Measurements from ENCODE around the gene SOCS1.

SOCS1 gene

DNA sequence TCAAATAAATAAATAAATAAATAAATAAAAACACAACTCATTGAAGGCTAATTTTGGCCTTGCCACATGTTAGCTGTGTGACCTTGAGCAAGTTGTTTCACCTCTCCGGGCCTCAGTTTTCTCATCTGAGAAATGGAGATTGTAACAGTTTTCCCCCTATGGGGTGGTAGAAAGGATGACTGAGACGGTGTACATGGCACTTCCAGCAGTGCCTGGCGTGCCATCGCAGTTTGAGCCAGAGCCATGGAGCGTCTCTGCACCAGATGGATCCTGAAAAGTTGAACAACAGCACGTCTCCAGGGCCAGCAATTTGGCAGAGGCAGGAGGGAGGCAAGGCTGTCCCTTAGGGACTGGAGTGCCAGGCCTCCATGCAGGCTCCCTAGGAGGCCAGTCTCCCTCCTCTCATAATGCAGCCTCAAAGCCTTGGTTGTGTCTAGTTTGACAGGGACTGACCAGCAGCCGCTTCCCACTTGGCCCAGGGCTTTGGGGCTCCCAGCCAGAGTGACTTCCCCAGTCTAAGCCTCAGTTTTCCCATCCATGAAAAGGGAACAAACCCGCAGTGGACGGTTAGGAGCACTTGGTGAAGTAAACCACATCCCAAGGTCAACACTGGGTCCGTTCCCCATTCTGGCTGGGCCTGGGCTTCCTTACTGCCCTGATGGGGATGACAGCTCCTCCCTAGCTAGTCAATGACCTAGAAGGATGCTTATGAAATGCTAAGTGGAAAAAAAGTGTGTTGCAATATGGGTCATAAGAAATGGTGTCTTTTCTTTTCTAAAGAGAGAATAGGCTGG, 19.3 kb downstream of the SOCS1 start:
- DNase-seq (no peak), ATAC-seq (replicated peaks) (no peak)
- Mint-ChIP-seq H3K4me1 (peaks cover 33 to 55% of the 10 kb centered on the region in 2 donors), H3K27me3 (no peaks in the 10 kb centered on the region), H3K4me3 (no peak overlapping the region), H3K27ac (no peak overlapping the region), H3K9me3 (no peaks in the 10 kb centered on the region), H3K36me3 (no peaks in the 10 kb centered on the region)

DNA sequence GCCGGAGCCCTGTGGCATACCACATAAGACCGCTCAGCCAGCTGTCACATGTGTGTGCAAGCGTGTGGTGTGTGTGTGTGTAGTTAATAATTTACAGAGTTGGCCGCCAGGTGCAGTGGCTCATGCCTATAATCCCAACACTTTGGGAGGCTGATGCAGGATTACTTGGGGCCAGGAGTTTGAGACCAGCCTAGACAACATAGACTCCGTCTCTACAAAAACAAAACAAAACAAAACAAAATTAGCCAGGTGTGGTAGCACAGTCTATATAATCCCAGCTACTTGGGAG, 20.4 kb downstream of the SOCS1 start:
- no peaks in the 10 kb centered on the region for H3K27me3 Mint-ChIP-seq
- H3K4me3 Mint-ChIP-seq: no peak overlapping the region
- H3K27ac Mint-ChIP-seq: no peak overlapping the region
- no peak for DNase-seq
- ATAC-seq (replicated peaks): no peak
- no peaks in the 10 kb centered on the region for H3K36me3 Mint-ChIP-seq
- no peaks in the 10 kb centered on the region for H3K9me3 Mint-ChIP-seq
- H3K4me1 Mint-ChIP-seq: peaks cover 37 to 60% of the 10 kb centered on the region in 2 donors

DNA sequence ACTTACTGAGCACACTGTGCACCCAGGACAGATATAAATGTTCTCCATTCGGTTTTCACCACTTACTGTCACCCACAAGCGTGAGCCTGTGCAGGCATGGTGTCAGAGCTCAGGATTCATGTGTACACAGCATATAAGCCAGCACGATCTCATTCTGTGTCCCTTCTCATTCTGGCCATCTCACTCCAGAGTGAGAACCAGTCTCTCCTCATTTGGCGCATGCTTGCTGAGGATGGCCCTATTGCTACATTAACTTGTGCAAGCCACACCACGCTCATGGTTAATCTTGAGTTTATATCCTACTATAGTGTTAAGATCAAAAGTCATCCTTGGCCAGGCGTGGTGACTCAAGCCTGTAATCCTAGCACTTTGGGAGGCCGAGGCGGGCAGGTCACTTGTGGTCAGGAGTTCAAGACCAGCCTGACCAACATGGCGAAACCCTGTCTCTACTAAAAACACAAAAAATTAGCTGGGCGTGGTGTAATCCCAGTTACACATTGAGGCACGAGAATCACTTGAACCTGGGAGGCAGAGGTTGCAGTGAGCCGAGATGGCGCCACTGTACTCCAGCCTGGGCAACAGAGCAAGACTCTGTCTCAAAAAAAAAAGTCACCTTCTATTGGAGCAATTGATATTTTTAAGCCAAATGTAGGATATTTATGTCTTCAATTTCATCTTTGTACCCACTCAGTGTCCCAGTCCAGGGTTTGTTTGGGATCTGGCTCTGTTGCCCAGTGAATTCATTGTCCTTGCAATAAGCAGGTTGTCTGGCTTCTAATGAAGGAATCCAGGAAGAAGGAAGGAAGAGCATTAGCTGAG, 20.9 kb downstream of the SOCS1 start:
- DNase-seq (no peak), ATAC-seq (replicated peaks) (no peak)
- H3K27ac Mint-ChIP-seq: peak overlapping the region; percentile 48
- H3K9me3 Mint-ChIP-seq: no peaks in the 10 kb centered on the region
- H3K27me3 Mint-ChIP-seq: no peaks in the 10 kb centered on the region
- H3K36me3 Mint-ChIP-seq: no peaks in the 10 kb centered on the region
- H3K4me1 Mint-ChIP-seq: peaks cover 33 to 54% of the 10 kb centered on the region in 2 donors
- H3K4me3 Mint-ChIP-seq: no peak overlapping the region

DNA sequence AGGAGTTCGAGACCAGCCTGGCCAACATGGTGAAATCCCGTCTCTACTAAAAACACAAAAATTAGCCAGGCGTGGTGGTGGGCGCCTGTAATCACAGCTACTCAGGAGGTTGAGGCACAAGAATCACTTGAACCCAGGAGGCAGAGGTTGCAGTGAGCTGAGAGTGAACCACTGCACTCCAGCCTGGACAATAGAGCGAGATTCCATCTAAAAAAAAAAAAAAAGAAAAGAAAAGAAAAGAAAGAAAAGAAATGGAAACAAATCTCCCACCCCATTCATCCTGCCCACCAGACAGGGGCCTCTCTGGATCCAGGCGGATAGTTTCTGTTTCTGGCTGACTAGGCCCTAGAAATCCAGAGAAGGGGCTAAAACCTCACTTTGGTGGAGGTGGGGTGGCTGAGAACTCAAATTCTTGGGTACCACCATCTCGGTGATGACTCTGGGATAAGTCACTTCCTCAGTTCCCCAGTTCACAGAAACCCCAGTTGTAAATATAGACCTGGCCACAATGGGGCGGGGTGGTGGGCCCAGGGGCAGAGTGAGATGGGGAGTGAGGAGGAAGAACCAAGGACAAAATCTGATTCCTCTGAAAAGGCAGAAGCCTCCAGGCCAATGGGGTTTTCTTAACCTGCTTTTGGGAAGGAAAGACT, 22.2 kb downstream of the SOCS1 start:
- Mint-ChIP-seq H3K4me1 (peaks cover 36 to 58% of the 10 kb centered on the region in 2 donors), H3K27ac (peak overlapping the region; percentile 96), H3K27me3 (no peaks in the 10 kb centered on the region), H3K36me3 (no peaks in the 10 kb centered on the region), H3K4me3 (peak overlapping the region; percentile 41 to 78), H3K9me3 (no peaks in the 10 kb centered on the region)
- peak; percentile 23 to 25 for ATAC-seq (replicated peaks)
- DNase-seq: peak; percentile 32

DNA sequence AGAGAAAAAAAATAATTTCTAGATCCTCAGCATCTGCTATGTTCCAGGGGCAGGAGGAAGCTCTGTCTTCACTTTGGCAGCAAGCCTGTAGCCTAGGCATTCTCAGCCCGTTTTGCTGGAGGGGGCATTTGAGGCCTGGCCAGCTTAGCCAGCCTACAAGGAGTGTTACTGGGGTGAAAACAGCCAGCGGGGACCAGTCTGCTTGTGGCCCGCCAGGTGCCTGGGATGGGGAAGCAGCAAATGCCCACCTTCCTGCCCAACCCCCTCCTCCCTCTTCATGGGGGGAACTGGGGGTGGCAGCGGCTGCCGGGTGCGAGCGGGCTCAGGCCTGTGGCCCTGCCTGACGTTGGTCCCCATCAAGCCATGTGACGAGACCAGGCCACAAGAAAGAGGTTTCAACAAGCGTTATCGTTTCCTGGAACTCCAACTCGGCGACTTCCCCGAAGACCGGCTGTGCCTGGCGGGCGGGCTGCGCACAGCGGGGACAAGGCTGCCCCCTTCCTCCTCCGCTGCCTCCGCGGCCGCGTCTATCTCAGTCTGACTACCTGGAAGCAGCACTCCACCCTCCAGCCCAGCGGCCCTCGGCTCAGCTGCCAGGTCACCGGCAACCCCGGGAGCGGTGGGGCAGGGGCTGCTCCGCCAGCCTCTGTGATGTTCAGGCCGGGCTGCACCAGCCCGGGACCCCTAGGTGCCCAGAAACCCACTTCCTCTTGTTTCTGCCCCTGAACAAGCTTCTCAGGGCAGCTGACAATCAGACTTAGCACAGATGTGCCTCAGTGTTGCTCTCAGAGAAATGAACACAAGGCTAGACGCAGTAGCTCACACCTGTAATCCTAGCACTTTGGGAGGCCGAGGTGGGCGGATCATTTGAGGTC, 22.9 kb downstream of the SOCS1 start:
- H3K27ac Mint-ChIP-seq: peak overlapping the region; percentile 96
- DNase-seq (peak; percentile 85), ATAC-seq (replicated peaks) (peak; percentile 90)
- H3K27me3 Mint-ChIP-seq: no peaks in the 10 kb centered on the region
- H3K4me3 Mint-ChIP-seq: peak overlapping the region; percentile 41 to 78
- H3K4me1 Mint-ChIP-seq: peaks cover 40 to 60% of the 10 kb centered on the region in 2 donors
- no peaks in the 10 kb centered on the region for H3K36me3 Mint-ChIP-seq
- H3K9me3 Mint-ChIP-seq: no peaks in the 10 kb centered on the region

DNA sequence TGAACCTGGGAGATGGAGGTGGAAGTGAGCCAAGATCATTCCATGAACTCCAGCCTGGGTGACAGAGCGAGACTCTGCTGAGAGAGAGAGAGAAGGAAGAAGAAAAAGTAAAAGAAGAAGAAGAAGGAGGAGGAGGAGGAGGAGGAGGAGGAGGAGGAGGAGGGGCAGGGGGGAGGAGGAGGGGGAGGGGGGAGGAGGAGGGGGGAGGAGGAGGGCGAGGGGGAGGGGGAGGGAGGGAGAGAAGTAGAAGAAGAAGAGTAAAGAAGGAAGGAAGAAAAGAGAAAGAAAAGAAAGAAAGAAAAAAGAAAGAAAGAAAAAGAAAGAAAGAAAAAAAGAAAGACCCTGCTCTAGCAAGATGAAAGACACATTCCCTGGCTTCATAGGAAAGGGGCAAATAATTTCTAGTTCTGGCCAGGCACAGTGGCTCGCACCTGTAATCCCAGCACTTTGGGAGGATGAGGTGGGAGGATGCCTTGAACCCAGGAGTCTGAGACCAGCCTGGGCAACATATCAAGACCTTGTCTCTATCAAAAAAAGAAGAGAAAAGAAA, 23.6 kb downstream of the SOCS1 start:
- Mint-ChIP-seq H3K9me3 (no peaks in the 10 kb centered on the region), H3K4me3 (peak overlapping the region; percentile 41 to 55), H3K4me1 (peaks cover 40 to 60% of the 10 kb centered on the region in 2 donors), H3K36me3 (no peaks in the 10 kb centered on the region), H3K27ac (peak overlapping the region; percentile 96), H3K27me3 (no peaks in the 10 kb centered on the region)
- ATAC-seq (replicated peaks) (no peak), DNase-seq (no peak)

DNA sequence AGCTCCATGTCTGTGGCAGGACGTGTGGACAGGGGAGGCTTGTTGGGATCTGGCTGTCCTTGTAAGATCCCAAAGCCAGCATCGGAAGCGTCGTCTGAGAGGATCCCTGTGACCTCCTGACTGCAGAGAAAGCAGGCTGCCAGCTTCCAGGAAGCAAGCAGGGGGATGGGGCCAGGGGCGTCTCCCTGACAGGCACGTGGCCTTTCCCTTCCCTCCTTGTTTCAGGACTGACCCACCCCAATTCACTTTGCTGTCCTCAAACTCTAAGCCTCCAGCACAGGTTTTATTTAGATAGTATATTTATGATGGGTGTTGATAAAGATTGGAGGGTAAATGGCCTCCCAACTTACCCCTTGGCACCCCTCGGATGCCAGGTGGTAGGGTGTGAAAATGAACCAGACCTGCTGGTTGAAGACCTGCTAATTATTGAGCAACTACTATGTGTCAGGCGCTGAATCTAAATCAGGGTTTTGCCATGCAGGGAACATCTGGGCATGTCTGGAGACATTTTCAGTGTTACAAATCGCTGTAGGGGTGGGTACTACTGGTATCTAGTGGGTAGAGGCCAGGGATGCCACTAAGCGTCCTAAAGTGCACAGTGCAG, 24.5 kb downstream of the SOCS1 start:
- H3K4me3 Mint-ChIP-seq: no peak overlapping the region
- ATAC-seq (replicated peaks): no peak
- no peaks in the 10 kb centered on the region for H3K27me3 Mint-ChIP-seq
- H3K4me1 Mint-ChIP-seq: peaks cover 39 to 65% of the 10 kb centered on the region in 2 donors
- no peak for DNase-seq
- H3K36me3 Mint-ChIP-seq: no peaks in the 10 kb centered on the region
- H3K9me3 Mint-ChIP-seq: no peaks in the 10 kb centered on the region
- H3K27ac Mint-ChIP-seq: peak overlapping the region; percentile 96

DNA sequence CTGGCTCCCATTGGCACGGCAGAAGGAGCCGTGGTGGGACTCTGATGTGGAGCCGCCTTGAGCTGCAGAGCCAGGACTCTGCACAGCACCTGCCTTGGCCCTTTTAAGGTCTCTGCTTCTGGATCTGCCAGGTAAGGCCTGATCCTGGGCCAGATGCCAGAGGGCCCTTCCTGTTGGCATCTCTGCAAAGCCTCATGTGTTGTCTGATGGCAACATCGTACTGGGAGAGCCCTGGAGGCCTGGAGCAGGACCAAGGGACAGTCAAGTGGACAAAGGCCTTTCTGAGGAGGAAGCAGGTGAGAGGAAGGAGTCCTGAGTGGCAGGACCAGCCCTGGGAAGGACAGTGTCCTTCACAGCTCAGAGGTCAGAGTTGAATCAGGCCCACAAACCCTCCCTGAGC, 26.1 kb downstream of the SOCS1 start:
- Mint-ChIP-seq H3K4me3 (no peak overlapping the region), H3K4me1 (peaks cover 50 to 71% of the 10 kb centered on the region in 2 donors), H3K36me3 (no peaks in the 10 kb centered on the region), H3K27ac (no peak overlapping the region), H3K27me3 (no peaks in the 10 kb centered on the region), H3K9me3 (no peaks in the 10 kb centered on the region)
- ATAC-seq (replicated peaks) (no peak), DNase-seq (no peak)

DNA sequence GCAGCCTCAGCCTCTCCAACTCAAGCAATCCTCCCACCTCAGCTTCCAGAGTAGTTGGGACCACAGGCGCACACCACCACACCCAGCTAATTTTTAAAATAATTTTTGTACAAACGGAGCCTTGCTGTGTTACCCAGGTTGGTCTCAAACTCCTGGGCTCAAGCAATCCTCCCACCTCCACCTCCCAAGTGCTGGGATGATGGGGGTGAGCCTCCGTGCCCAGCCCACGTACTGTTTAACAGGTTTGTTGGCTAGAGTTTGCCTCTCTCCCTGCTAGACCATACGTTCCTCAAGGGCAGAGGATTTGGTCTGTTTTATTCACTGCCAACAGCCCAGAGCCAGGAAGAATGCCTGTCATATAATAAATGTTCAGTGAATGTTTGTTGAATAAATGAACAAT, 26.6 kb downstream of the SOCS1 start:
- no peak overlapping the region for H3K4me3 Mint-ChIP-seq
- H3K27ac Mint-ChIP-seq: no peak overlapping the region
- no peak for DNase-seq
- H3K27me3 Mint-ChIP-seq: no peaks in the 10 kb centered on the region
- no peaks in the 10 kb centered on the region for H3K9me3 Mint-ChIP-seq
- ATAC-seq (replicated peaks): no peak
- peaks cover 52 to 71% of the 10 kb centered on the region in 2 donors for H3K4me1 Mint-ChIP-seq
- no peaks in the 10 kb centered on the region for H3K36me3 Mint-ChIP-seq

DNA sequence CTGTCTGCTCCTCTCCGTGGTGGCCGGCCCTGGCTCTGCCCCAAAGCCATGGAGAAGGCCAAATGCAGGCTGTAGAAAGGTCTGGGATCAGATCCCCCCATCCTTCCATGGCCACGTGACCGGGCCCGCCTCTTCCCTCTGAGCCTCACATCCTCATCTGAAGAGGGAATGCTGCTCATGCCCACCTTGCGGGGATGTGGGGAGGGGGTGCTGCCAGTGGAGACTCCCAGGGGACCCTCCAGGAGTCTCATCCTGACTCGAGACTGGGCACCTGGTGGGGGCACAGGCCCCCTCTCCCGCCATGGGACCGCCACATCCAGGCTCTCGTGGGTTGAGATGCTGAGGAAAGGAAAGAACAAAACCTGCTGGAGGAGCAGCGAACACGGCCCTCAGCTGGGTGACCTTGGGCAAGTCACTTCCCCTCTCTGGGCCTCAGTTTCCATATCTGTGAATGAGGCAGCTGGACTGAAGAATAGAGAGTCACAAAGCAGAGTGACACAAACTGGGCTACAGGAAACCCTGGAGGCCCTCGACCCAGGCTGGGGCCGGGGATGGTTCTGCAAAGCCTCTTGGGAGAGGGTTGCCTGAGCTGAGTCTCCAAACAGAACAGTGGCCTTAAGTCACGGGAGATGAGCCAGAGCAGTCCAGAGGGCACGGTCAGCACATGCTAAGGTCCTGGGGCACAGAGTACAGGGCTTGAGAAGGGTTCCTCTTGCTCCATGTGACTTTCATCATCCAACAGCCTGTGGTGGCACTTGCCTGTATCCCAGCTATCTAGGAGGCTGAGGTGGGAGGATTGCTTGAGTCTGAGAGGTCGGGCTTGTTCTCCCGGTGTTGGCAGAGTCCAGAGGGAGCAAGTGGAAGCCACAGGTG, 30.1 kb downstream of the SOCS1 start:
- DNase-seq (no peak), ATAC-seq (replicated peaks) (no peak)
- no peaks in the 10 kb centered on the region for H3K27me3 Mint-ChIP-seq
- H3K36me3 Mint-ChIP-seq: no peaks in the 10 kb centered on the region
- H3K9me3 Mint-ChIP-seq: no peaks in the 10 kb centered on the region
- H3K27ac Mint-ChIP-seq: peak overlapping the region; percentile 98
- peaks cover 35 to 55% of the 10 kb centered on the region in 2 donors for H3K4me1 Mint-ChIP-seq
- H3K4me3 Mint-ChIP-seq: peak overlapping the region; percentile 67 to 83

DNA sequence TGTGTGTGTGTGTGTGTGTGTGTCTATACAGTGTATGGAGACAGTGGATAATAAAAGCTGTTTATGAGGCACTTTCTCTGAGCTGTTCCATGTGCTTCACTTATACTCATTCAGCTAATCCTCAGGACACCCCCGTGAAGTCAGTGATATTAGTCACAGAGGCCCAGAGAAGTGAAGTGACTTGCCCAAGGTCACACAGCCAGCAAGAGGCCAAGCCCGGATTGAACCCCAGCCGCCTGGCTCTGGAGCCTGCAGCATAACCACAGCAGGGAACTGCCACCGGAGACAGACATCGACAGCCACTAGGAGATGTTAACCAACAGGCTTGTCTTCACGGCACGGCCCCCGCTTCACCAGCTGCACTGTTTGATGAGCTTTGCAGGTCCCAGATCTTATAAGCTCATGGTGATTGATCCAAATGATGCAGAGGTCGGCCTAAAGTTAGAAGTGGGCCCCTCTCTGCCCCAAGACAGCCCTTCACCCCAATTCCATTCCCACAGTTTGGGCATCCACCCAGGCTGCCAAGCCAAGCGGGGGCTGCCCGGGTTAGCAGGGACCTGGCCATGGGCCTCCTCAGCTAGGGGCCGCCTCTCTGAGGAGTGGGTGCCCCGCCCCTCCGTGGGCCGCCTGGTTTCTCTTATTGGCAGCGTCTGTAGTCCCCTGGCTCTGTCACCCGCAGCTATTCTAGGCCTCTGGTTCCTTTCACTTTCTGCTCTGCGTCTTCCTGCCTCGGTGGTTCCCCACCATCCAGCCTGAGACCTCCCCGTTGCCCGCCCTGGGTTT, 30.9 kb downstream of the SOCS1 start:
- H3K27me3 Mint-ChIP-seq: no peaks in the 10 kb centered on the region
- H3K4me3 Mint-ChIP-seq: peak overlapping the region; percentile 67 to 83
- DNase-seq (peak; percentile 84), ATAC-seq (replicated peaks) (peak; percentile 85 to 89)
- peaks cover 36 to 53% of the 10 kb centered on the region in 2 donors for H3K4me1 Mint-ChIP-seq
- H3K27ac Mint-ChIP-seq: peak overlapping the region; percentile 98
- H3K9me3 Mint-ChIP-seq: no peaks in the 10 kb centered on the region
- H3K36me3 Mint-ChIP-seq: no peaks in the 10 kb centered on the region
